ENCODE data around the gene CNTN4.
A peak's percentile ranks its signal among the peaks of the same experiment; 100 is the strongest.
"Not testable (repeated sequence)": the region's sequence is repeated elsewhere in the genome, so short reads cannot be mapped to it uniquely, and the experiment has no call there.

The CNTN4 gene

GRCh38 chr3:2098398-2099027, at the start of gene CNTN4:
TSS of gene CNTN4 (plus strand) at chr3:2098866.
- Histone ChIP-seq H3K9me3 (ENCODE audit: control insufficient read depth, low read length) (no peaks in the 10 kb centered on the region), H3K4me1 (ENCODE audit: control insufficient read depth, insufficient read depth, low read length) (no peaks in the 10 kb centered on the region), H3K4me3 (ENCODE audit: low read length) (no peak within 1 kb of the TSS), H3K36me3 (ENCODE audit: control insufficient read depth, insufficient read depth, low read length, severe bottlenecking) (no peaks in the 10 kb centered on the region), H3K9ac (ENCODE audit: low read length) (no peak within 1 kb of the TSS), H3K27me3 (replicated peaks; ENCODE audit: control insufficient read depth, insufficient read depth, low read length) (peaks cover 37% of the 10 kb centered on the region)
- DNase-seq (ENCODE audit: low read depth), result peak; percentile 1

GRCh38 chr3:2061360-2061759, 37.3 kb upstream of the CNTN4 start:
- H3K27me3 ChIP-seq (replicated peaks; ENCODE audit: control insufficient read depth, insufficient read depth, low read length), result no peaks in the 10 kb centered on the region
- DNase-seq (ENCODE audit: low read depth), result no peak
- H3K4me1 ChIP-seq (ENCODE audit: control insufficient read depth, insufficient read depth, low read length), result no peaks in the 10 kb centered on the region
- H3K9me3 ChIP-seq (ENCODE audit: control insufficient read depth, low read length), result no peaks in the 10 kb centered on the region
- no peak overlapping the region for H3K4me3 ChIP-seq (ENCODE audit: low read length)
- no peaks in the 10 kb centered on the region for H3K36me3 ChIP-seq (ENCODE audit: control insufficient read depth, insufficient read depth, low read length, severe bottlenecking)
- no peak overlapping the region for H3K9ac ChIP-seq (ENCODE audit: low read length)

- Histone ChIP-seq H3K4me1 (ENCODE audit: control insufficient read depth, insufficient read depth, low read length) (no peaks in the 10 kb centered on the region), H3K36me3 (ENCODE audit: control insufficient read depth, insufficient read depth, low read length, severe bottlenecking) (no peaks in the 10 kb centered on the region), H3K27me3 (replicated peaks; ENCODE audit: control insufficient read depth, insufficient read depth, low read length) (no peaks in the 10 kb centered on the region)
Measured at GRCh38 chr3:2071531-2071930, 27.1 kb upstream of the CNTN4 start.

GRCh38 chr3:2078821-2079220, 19.8 kb upstream of the CNTN4 start:
- H3K4me1 ChIP-seq (ENCODE audit: control insufficient read depth, insufficient read depth, low read length), result no peaks in the 10 kb centered on the region
- H3K9me3 ChIP-seq (ENCODE audit: control insufficient read depth, low read length), result no peaks in the 10 kb centered on the region
- H3K27me3 ChIP-seq (replicated peaks; ENCODE audit: control insufficient read depth, insufficient read depth, low read length), result no peaks in the 10 kb centered on the region
- H3K36me3 ChIP-seq (ENCODE audit: control insufficient read depth, insufficient read depth, low read length, severe bottlenecking), result no peaks in the 10 kb centered on the region
- no peak overlapping the region for H3K9ac ChIP-seq (ENCODE audit: low read length)
- H3K4me3 ChIP-seq (ENCODE audit: low read length), result no peak overlapping the region
- no peak for DNase-seq (ENCODE audit: low read depth)

More at GRCh38 chr3:2071531-2071930, 27.1 kb upstream of the CNTN4 start:
- Histone ChIP-seq H3K4me3 (ENCODE audit: low read length) (no peak overlapping the region), H3K9me3 (ENCODE audit: control insufficient read depth, low read length) (no peaks in the 10 kb centered on the region), H3K9ac (ENCODE audit: low read length) (no peak overlapping the region)
- DNase-seq (ENCODE audit: low read depth), result no peak

- no peak for DNase-seq (ENCODE audit: low read depth)
- Histone ChIP-seq H3K9me3 (ENCODE audit: control insufficient read depth, low read length) (no peaks in the 10 kb centered on the region), H3K4me3 (ENCODE audit: low read length) (no peak overlapping the region), H3K27me3 (replicated peaks; ENCODE audit: control insufficient read depth, insufficient read depth, low read length) (no peaks in the 10 kb centered on the region), H3K9ac (ENCODE audit: low read length) (no peak overlapping the region), H3K4me1 (ENCODE audit: control insufficient read depth, insufficient read depth, low read length) (no peaks in the 10 kb centered on the region), H3K36me3 (ENCODE audit: control insufficient read depth, insufficient read depth, low read length, severe bottlenecking) (no peaks in the 10 kb centered on the region)
Measured at GRCh38 chr3:2082871-2083480, 15.7 kb upstream of the CNTN4 start.

GRCh38 chr3:2083558-2083957, 15.1 kb upstream of the CNTN4 start:
- not testable (repeated sequence) for H3K9ac ChIP-seq (ENCODE audit: low read length); H3K27me3 ChIP-seq (replicated peaks; ENCODE audit: control insufficient read depth, insufficient read depth, low read length); H3K9me3 ChIP-seq (ENCODE audit: control insufficient read depth, low read length); H3K4me1 ChIP-seq (ENCODE audit: control insufficient read depth, insufficient read depth, low read length); H3K4me3 ChIP-seq (ENCODE audit: low read length); DNase-seq (ENCODE audit: low read depth); H3K36me3 ChIP-seq (ENCODE audit: control insufficient read depth, insufficient read depth, low read length, severe bottlenecking)

- Histone ChIP-seq H3K4me1 (ENCODE audit: control insufficient read depth, insufficient read depth, low read length) (no peaks in the 10 kb centered on the region), H3K36me3 (ENCODE audit: control insufficient read depth, insufficient read depth, low read length, severe bottlenecking) (no peaks in the 10 kb centered on the region), H3K27me3 (replicated peaks; ENCODE audit: control insufficient read depth, insufficient read depth, low read length) (peaks cover 4% of the 10 kb centered on the region), H3K9ac (ENCODE audit: low read length) (no peak overlapping the region), H3K4me3 (ENCODE audit: low read length) (no peak overlapping the region), H3K9me3 (ENCODE audit: control insufficient read depth, low read length) (no peaks in the 10 kb centered on the region)
- no peak for DNase-seq (ENCODE audit: low read depth)
Measured at GRCh38 chr3:2090095-2090911, 8.4 kb upstream of the CNTN4 start.

- no peaks in the 10 kb centered on the region for H3K36me3 ChIP-seq (ENCODE audit: control insufficient read depth, insufficient read depth, low read length, severe bottlenecking)
- DNase-seq (ENCODE audit: low read depth), result no peak
- peaks cover 18% of the 10 kb centered on the region for H3K27me3 ChIP-seq (replicated peaks; ENCODE audit: control insufficient read depth, insufficient read depth, low read length)
- H3K4me1 ChIP-seq (ENCODE audit: control insufficient read depth, insufficient read depth, low read length), result no peaks in the 10 kb centered on the region
- H3K9ac ChIP-seq (ENCODE audit: low read length), result no peak overlapping the region
- H3K4me3 ChIP-seq (ENCODE audit: low read length), result no peak overlapping the region
- no peaks in the 10 kb centered on the region for H3K9me3 ChIP-seq (ENCODE audit: control insufficient read depth, low read length)
Measured at GRCh38 chr3:2092758-2093157, 5.9 kb upstream of the CNTN4 start.

GRCh38 chr3:2094941-2095340, 3.7 kb upstream of the CNTN4 start:
- no peak overlapping the region for H3K9ac ChIP-seq (ENCODE audit: low read length)
- H3K4me3 ChIP-seq (ENCODE audit: low read length), result no peak overlapping the region
- peaks cover 31% of the 10 kb centered on the region for H3K27me3 ChIP-seq (replicated peaks; ENCODE audit: control insufficient read depth, insufficient read depth, low read length)
- H3K9me3 ChIP-seq (ENCODE audit: control insufficient read depth, low read length), result no peaks in the 10 kb centered on the region
- no peaks in the 10 kb centered on the region for H3K36me3 ChIP-seq (ENCODE audit: control insufficient read depth, insufficient read depth, low read length, severe bottlenecking)
- DNase-seq (ENCODE audit: low read depth), result no peak
- H3K4me1 ChIP-seq (ENCODE audit: control insufficient read depth, insufficient read depth, low read length), result no peaks in the 10 kb centered on the region

- no peak overlapping the region for H3K9ac ChIP-seq (ENCODE audit: low read length)
- H3K27me3 ChIP-seq (replicated peaks; ENCODE audit: control insufficient read depth, insufficient read depth, low read length), result peaks cover 39% of the 10 kb centered on the region
- H3K9me3 ChIP-seq (ENCODE audit: control insufficient read depth, low read length), result no peaks in the 10 kb centered on the region
- no peak overlapping the region for H3K4me3 ChIP-seq (ENCODE audit: low read length)
- no peaks in the 10 kb centered on the region for H3K4me1 ChIP-seq (ENCODE audit: control insufficient read depth, insufficient read depth, low read length)
- no peak for DNase-seq (ENCODE audit: low read depth)
- no peaks in the 10 kb centered on the region for H3K36me3 ChIP-seq (ENCODE audit: control insufficient read depth, insufficient read depth, low read length, severe bottlenecking)
Measured at GRCh38 chr3:2096216-2096615, 2.5 kb upstream of the CNTN4 start.

- peak; percentile 1 for DNase-seq (ENCODE audit: low read depth)
- no peaks in the 10 kb centered on the region for H3K36me3 ChIP-seq (ENCODE audit: control insufficient read depth, insufficient read depth, low read length, severe bottlenecking)
- H3K4me3 ChIP-seq (ENCODE audit: low read length), result no peak overlapping the region
- H3K27me3 ChIP-seq (replicated peaks; ENCODE audit: control insufficient read depth, insufficient read depth, low read length), result peaks cover 37% of the 10 kb centered on the region
- no peaks in the 10 kb centered on the region for H3K4me1 ChIP-seq (ENCODE audit: control insufficient read depth, insufficient read depth, low read length)
- H3K9ac ChIP-seq (ENCODE audit: low read length), result no peak overlapping the region
- no peaks in the 10 kb centered on the region for H3K9me3 ChIP-seq (ENCODE audit: control insufficient read depth, low read length)
Measured at GRCh38 chr3:2097641-2098191, 950 bp upstream of the CNTN4 start.
